GM12801 (cell line): ENCODE data around the gene XYLT1.

Experiments used
- TF ChIP-seq, protein P1 (sequence below): IDR thresholded peaks from one replicate; pipeline ENCODE4 v1.5.1; 2011; ENCODE audit warnings: control low read depth; ENCODE audit not compliant: insufficient read length; ENCODE audit errors: extremely low read depth

XYLT1 gene

GRCh38 chr16:17171250-17172143 lies 299.3 kb downstream of the XYLT1 start:
- TF ChIP-seq, protein P1, sequence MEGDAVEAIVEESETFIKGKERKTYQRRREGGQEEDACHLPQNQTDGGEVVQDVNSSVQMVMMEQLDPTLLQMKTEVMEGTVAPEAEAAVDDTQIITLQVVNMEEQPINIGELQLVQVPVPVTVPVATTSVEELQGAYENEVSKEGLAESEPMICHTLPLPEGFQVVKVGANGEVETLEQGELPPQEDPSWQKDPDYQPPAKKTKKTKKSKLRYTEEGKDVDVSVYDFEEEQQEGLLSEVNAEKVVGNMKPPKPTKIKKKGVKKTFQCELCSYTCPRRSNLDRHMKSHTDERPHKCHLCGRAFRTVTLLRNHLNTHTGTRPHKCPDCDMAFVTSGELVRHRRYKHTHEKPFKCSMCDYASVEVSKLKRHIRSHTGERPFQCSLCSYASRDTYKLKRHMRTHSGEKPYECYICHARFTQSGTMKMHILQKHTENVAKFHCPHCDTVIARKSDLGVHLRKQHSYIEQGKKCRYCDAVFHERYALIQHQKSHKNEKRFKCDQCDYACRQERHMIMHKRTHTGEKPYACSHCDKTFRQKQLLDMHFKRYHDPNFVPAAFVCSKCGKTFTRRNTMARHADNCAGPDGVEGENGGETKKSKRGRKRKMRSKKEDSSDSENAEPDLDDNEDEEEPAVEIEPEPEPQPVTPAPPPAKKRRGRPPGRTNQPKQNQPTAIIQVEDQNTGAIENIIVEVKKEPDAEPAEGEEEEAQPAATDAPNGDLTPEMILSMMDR: no peak

- TF ChIP-seq, protein P1: no peak
These were observed 300.3 kb downstream of the XYLT1 start for GRCh38 chr16:17170435-17170834.

DNA sequence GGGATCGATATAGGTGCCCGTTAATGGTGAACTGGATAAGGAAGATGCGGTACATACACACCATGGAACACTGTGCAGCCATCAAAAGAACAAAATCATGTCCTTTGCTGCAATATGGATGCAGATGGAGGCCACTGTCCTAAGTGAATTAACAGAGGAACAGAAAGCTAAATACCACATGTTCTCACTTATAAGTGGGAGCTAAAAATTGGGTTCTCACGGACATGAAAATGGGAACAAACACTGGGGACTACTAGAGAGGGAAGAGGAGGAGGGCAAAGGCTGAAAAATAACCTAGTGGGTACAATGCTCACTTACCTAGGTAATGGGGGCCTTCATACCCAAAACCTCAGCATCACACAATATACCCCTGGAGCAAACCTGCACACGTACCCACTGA lies 302.6 kb downstream of the XYLT1 start:
- TF ChIP-seq, protein P1: no peak

DNA sequence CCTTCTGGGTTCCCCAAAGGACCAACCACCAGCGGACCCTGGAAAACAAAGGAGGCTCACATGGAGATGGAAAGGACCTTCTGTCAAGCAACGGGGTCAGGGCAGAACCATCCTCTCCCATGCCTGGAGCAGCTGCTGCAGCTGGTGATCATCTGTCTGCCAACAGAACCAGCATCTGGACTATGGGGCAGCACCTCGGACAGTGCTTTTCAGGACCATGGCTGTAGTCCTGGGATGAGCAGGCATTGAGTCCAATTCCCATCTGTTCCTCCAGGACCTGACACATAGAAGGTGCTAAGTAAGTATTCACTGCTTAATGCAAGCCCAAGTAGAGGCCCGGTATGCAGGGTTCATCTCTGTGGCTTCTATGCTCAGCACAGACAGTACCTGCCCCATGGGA lies 304.7 kb downstream of the XYLT1 start:
- TF ChIP-seq, protein P1: no peak

- TF ChIP-seq, protein P1: no peak
These were observed 308.2 kb downstream of the XYLT1 start for GRCh38 chr16:17162560-17162959.

DNA sequence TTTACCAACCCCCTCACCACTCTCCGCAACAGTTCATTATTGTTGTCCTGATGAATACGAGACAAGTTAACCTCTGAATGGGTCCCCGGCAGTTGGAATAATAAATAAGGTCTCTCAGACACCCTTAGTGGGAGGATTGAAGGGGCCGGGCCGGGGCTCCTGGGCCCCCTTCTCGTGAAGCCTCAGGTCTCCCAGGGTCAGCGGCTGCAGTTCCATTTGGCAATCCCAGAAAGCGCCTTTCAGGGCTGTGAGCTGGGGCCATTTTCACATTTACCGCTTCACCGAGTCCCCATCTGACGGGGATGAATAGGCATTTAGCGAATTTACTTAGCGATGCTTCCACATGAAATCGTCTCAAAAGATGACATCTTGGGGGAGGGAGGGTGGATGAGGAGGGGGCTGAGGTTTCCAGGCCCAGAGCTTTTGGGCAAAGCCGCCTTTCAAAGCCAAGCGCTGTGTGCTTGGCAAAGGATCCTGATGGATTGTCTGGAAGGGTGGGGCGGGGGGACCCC lies 309.8 kb downstream of the XYLT1 start:
- TF ChIP-seq, protein P1: no peak

DNA sequence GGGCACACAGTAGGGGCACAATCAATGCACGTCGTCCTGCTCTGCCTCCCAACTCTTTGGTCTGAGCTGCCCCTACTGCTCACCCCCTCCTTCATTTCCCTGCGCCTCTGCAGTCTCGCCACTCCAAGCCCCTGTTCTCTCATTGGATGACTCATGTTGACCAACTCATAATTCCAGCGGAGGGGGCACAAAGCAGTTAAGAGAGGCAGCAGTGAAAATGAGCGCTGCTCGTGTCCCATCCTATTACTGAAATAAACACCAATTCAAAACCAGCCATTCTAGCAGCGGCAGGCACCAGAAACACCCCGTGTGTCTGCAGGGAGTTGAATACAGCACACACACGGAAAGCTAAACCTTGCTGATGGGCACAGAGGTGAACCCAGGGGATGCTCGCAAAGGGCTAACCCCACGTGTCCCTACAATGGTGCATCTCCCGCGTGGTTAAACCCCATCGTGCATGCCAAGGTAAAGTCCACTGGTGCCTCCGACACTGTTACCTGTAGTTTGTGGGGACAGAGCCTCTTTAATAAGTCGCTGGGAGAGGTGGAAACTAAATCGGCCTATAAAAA lies 310.4 kb downstream of the XYLT1 start:
- TF ChIP-seq, protein P1: no peak
